SK-N-SH (cell line): ENCODE data around the gene MRPL55.

Source experiments
- CTCF ChIP-seq: fragments of 200-600 bp; sonication (generic); IDR thresholded peaks from 2 replicates; pipeline ENCODE4 v1.6.1; 2017; ENCODE audit warnings: antibody characterized with exemption, mild to moderate bottlenecking, moderate library complexity
- GABPA ChIP-seq: IDR thresholded peaks from 2 replicates; pipeline ENCODE4 v1.4.0; 2012; ENCODE audit warnings: low read depth, mild to moderate bottlenecking
- JUND ChIP-seq: IDR thresholded peaks from 2 replicates; pipeline ENCODE4 v1.4.0; 2012
- MAX ChIP-seq: IDR thresholded peaks from 2 replicates; pipeline ENCODE4 v1.4.0; 2012; ENCODE audit warnings: low read depth
- REST ChIP-seq: IDR thresholded peaks from 2 replicates; pipeline ENCODE4 v1.6.1; 2012; ENCODE audit warnings: mild to moderate bottlenecking, low read depth, low read length, moderate library complexity
- RFX5 ChIP-seq: IDR thresholded peaks from 2 replicates; pipeline ENCODE4 v1.6.1; 2012; ENCODE audit warnings: mild to moderate bottlenecking, improper control_type of control experiment, low read length
- TCF12 ChIP-seq: IDR thresholded peaks from 2 replicates; pipeline ENCODE4 v1.4.0; 2012
- USF2 ChIP-seq: fragments of 150-350 bp; IDR thresholded peaks from 2 replicates; pipeline ENCODE4 v1.6.1; 2017; ENCODE audit warnings: antibody characterized with exemption, low read length, low read depth, borderline replicate concordance

GRCh38 chr1:228082214-228082917 lies 26.7 kb downstream of the MRPL55 start, which contains the start of gene ARF1:
- no peak for TF ChIP-seq REST
- TF ChIP-seq USF2, result no peak
- TF ChIP-seq CTCF, result no peak
- TF ChIP-seq JUND, result no peak
- TF ChIP-seq MAX, result peak; percentile 75
- TF ChIP-seq RFX5, result no peak
- TF ChIP-seq GABPA, result no peak
- no peak for TF ChIP-seq TCF12
